ENCODE results near the gene LBHD2. TPM values are rescaled to one million over a fixed set of nuclear protein-coding genes. Genes with fewer than 3 reads are reported as not detected.
"Not testable (repeated sequence)": the region's sequence is repeated elsewhere in the genome, so short reads cannot be mapped to it uniquely, and the experiment has no call there.

The LBHD2 gene
- polyA plus RNA-seq, 1 of the 3 experiments (the other 2 are of a cell fraction), result not detected

- ChIA-PET POLR2A (no interaction called here), CTCF (interaction anchor here (0.8 to 7.8 kb wide), 2 partner anchors 15 to 67 kb away, joined by 3 to 81 read pairs; no protein-coding TSS in a partner anchor)
- Histone ChIP-seq H3K9me2 (no peaks in the 10 kb centered on the region), H3K27ac (ENCODE audit: low read depth in 2 of 2, low read length in 1 of 2) (no peak overlapping the region), H3K4me1 (ENCODE audit: control insufficient read depth in 1 of 2, insufficient read depth in 2 of 2, low read depth in 1 of 2, low read length in 1 of 2) (peaks cover 11 to 20% of the 10 kb centered on the region in 2 experiments), H2AFZ (ENCODE audit: low read depth) (no peak overlapping the region), H3K79me2 (ENCODE audit: insufficient read depth) (no peaks in the 10 kb centered on the region), H3K36me3 (replicated peaks in 1 of 2; ENCODE audit: control insufficient read depth in 1 of 2, insufficient read depth in 2 of 2, low read length in 1 of 2) (no peaks in the 10 kb centered on the region), H3K9ac (no peak overlapping the region), H3K4me2 (no peak overlapping the region), H4K20me1 (ENCODE audit: insufficient read depth) (no peaks in the 10 kb centered on the region), H3K9me3 (no peaks in the 10 kb centered on the region), H3K27me3 (ENCODE audit: insufficient read depth) (no peaks in the 10 kb centered on the region), H3K4me3 (ENCODE audit: low read depth in 2 of 2, low read length in 1 of 2) (no peak overlapping the region), H3F3A (replicated peaks; ENCODE audit: insufficient read depth) (peaks cover 5% of the 10 kb centered on the region)
- 92% methylated on average over 9 of the region's 9 CpGs for WGBS (ENCODE audit: low lambda C conversion rate)
- DNase-seq, result no peak
- TF ChIP-seq GATA2 (CRISPR knock-in tag; IDR thresholded peaks at IDR 0.05) (no peak), TAF1 (IDR thresholded peaks at IDR 0.05; ENCODE audit: borderline replicate concordance, low read depth, low read length) (no peak), SMC3 (IDR thresholded peaks at IDR 0.05; ENCODE audit: low read depth, low read length) (no peak), GABPA (IDR thresholded peaks at IDR 0.05; ENCODE audit: low read depth) (no peak), ELF1 (IDR thresholded peaks at IDR 0.05) (no peak), RAD21 (IDR thresholded peaks at IDR 0.05; ENCODE audit: low read length) (no peak), TEAD4 (IDR thresholded peaks at IDR 0.05; ENCODE audit: borderline replicate concordance, insufficient read depth) (no peak), EZH2phosphoT487 (IDR thresholded peaks at IDR 0.05; ENCODE audit: borderline replicate concordance, low read depth) (no peak), RXRA (IDR thresholded peaks at IDR 0.05; ENCODE audit: borderline replicate concordance, low read depth) (no peak), CTCF (IDR thresholded peaks at IDR 0.05) (no peak), REST (IDR thresholded peaks at IDR 0.05; ENCODE audit: low read depth, low read length) (no peak), MXI1 (IDR thresholded peaks at IDR 0.05; ENCODE audit: low read depth, low read length) (no peak), YY1 (IDR thresholded peaks at IDR 0.05; ENCODE audit: low read depth) (no peak), POLR2AphosphoS5 (IDR thresholded peaks at IDR 0.05; ENCODE audit: low read depth, low read length) (no peak)
These were observed 34.8 kb downstream of the LBHD2 start for GRCh38 chr14:103118663-103119404.

GRCh38 chr14:103119527-103119926 is 35.5 kb downstream of the LBHD2 start:
- DNase-seq; H3K9me2 ChIP-seq; H3K9ac ChIP-seq; H3K9me3 ChIP-seq; H3F3A ChIP-seq (replicated peaks; ENCODE audit: insufficient read depth); POLR2A ChIA-PET; H3K4me2 ChIP-seq; H3K27ac ChIP-seq (ENCODE audit: low read depth in 2 of 2, low read length in 1 of 2); H3K36me3 ChIP-seq (replicated peaks in 1 of 2; ENCODE audit: control insufficient read depth in 1 of 2, insufficient read depth in 2 of 2, low read length in 1 of 2); H3K79me2 ChIP-seq (ENCODE audit: insufficient read depth); H4K20me1 ChIP-seq (ENCODE audit: insufficient read depth); H3K27me3 ChIP-seq (ENCODE audit: insufficient read depth); H2AFZ ChIP-seq (ENCODE audit: low read depth); H3K4me3 ChIP-seq (ENCODE audit: low read depth in 2 of 2, low read length in 1 of 2): not testable (repeated sequence)
- peaks cover 11 to 20% of the 10 kb centered on the region in 2 experiments for H3K4me1 ChIP-seq (ENCODE audit: control insufficient read depth in 1 of 2, insufficient read depth in 2 of 2, low read depth in 1 of 2, low read length in 1 of 2)
- CTCF ChIA-PET, result interaction anchor here (0.8 to 7.8 kb wide), 2 partner anchors 15 to 67 kb away, joined by 3 to 81 read pairs; no protein-coding TSS in a partner anchor
- whole genome bisulfite sequencing (ENCODE audit: low lambda C conversion rate), result 90% methylated on average over 8 of the region's 8 CpGs
